CD4-positive, alpha-beta memory T cell (primary cell): ENCODE measurements around the gene ADGRF1. TPM values are rescaled to one million over a fixed set of nuclear protein-coding genes. Genes with fewer than 3 reads are reported as not detected.
"Not testable (repeated sequence)": the region's sequence is repeated elsewhere in the genome, so short reads cannot be mapped to it uniquely, and the experiment has no call there.

Experiments used
- CTCF ChIA-PET: fragments of 350-600 bp; sonication (Branson Sonifier 250); formaldehyde crosslinking; loops from one replicate; lab custom pipeline; 2021; ENCODE audit warnings: inconsistent platforms; ENCODE audit not compliant: partially characterized antibody; lab: Charles Lee
- POLR2A ChIA-PET: fragments of 350-600 bp; sonication (Branson Sonifier 250); formaldehyde crosslinking; loops from one replicate; lab custom pipeline; 2021; ENCODE audit not compliant: partially characterized antibody; lab: Charles Lee
- DNase-seq, 5 donors: peaks; one replicate each; pipeline versions ENCODE4 v3.0.0 to v3.0.0-alpha.2; 2020 to 2022; ENCODE audit warnings: mixed read lengths in 1 of 5
- H3K27ac ChIP-seq: one replicate; pipeline ENCODE4 v1.7.0; 2013; ENCODE audit warnings: low read depth, low read length
- H3K27me3 ChIP-seq: 2 replicates; pipeline ENCODE4 v1.7.0; 2013; ENCODE audit warnings: mild to moderate bottlenecking, low read length, moderate library complexity; ENCODE audit not compliant: insufficient read depth
- H3K36me3 ChIP-seq: 2 replicates; pipeline ENCODE4 v1.7.0; 2013; ENCODE audit warnings: mild to moderate bottlenecking, low read length, moderate library complexity; ENCODE audit not compliant: insufficient read depth
- H3K4me1 ChIP-seq: 2 replicates; pipeline ENCODE4 v1.7.0; 2013; ENCODE audit warnings: mild to moderate bottlenecking, low read length, moderate library complexity; ENCODE audit not compliant: insufficient read depth
- H3K4me3 ChIP-seq, 2 donors: one replicate each; pipeline ENCODE4 v1.7.0; 2013; ENCODE audit warnings: low read length in 2 of 2, mild to moderate bottlenecking in 1 of 2
- H3K9me3 ChIP-seq, 2 donors: one replicate each; pipeline ENCODE4 v1.7.0; 2013; ENCODE audit warnings: low read length in 2 of 2, control low read depth in 1 of 2; ENCODE audit not compliant: control insufficient read depth in 1 of 2
- H3K27ac Mint-ChIP-seq, 7 donors: one replicate each; pipeline ENCODE4 v1.8.0; 2020 to 2021; ENCODE audit warnings: mixed read lengths in 7 of 7, mild to moderate bottlenecking in 6 of 7, inconsistent platforms in 3 of 7, moderate library complexity in 3 of 7
- H3K27me3 Mint-ChIP-seq, 2 donors: one replicate each; pipeline ENCODE4 v1.8.0; 2020 to 2021; ENCODE audit warnings: mixed read lengths in 2 of 2
- H3K36me3 Mint-ChIP-seq, 2 donors: one replicate each; pipeline ENCODE4 v1.8.0; 2020 to 2021; ENCODE audit warnings: mixed read lengths in 2 of 2, inconsistent platforms in 1 of 2, mild to moderate bottlenecking in 1 of 2
- H3K4me1 Mint-ChIP-seq, 4 donors: one replicate each; pipeline ENCODE4 v1.8.0; 2020 to 2021; ENCODE audit warnings: mixed read lengths in 4 of 4, mild to moderate bottlenecking in 1 of 4
- H3K4me3 Mint-ChIP-seq, 8 donors: one replicate each; pipeline ENCODE4 v1.8.0; 2020 to 2021; ENCODE audit warnings: mixed read lengths in 8 of 8, mild to moderate bottlenecking in 7 of 8, moderate library complexity in 6 of 8, inconsistent platforms in 3 of 8
- H3K9me3 Mint-ChIP-seq, 8 donors: one replicate each; pipeline ENCODE4 v1.8.0; 2020 to 2021; ENCODE audit warnings: mixed read lengths in 8 of 8, mild to moderate bottlenecking in 5 of 8, inconsistent platforms in 3 of 8, moderate library complexity in 1 of 8
- intact Hi-C: fragments of 100-400 bp; cut with micrococcal nuclease; formaldehyde crosslinking; loops from one replicate; pipeline ENCODE4 v1.15.1; 2023
- polyA plus RNA-seq, 2 donors: library from polyadenylated mRNA; unstranded; fragments of 300-500 nt; fragmentation: Illumina TruSeq; gene quantifications; one replicate each; pipeline ENCODE4 v1.2.3, GENCODE V29; 2021
- total RNA-seq, 2 experiments: library from RNA; stranded (reverse); gene quantifications; one replicate each; pipeline ENCODE4 v1.2.3, GENCODE V29; 2021

The ADGRF1 gene
- total and polyA plus RNA-seq, 4 experiments from 2014 or later = not detected

GRCh38 chr6:46993846-46994245 lies 48.3 kb downstream of the ADGRF1 start:
- Histone ChIP-seq H3K4me3 (no peak overlapping the region), H3K27ac (no peak overlapping the region), H3K27me3 (no peaks in the 10 kb centered on the region), H3K9me3 (no peaks in the 10 kb centered on the region), H3K4me1 (no peaks in the 10 kb centered on the region), H3K36me3 (no peaks in the 10 kb centered on the region)
- CTCF ChIA-PET = no interaction called here
- Mint-ChIP-seq H3K27me3 (peaks cover 4 to 7% of the 10 kb centered on the region in 2 donors), H3K36me3 (no peaks in the 10 kb centered on the region), H3K4me1 (no peaks in the 10 kb centered on the region), H3K4me3 (no peak overlapping the region), H3K27ac (no peak overlapping the region), H3K9me3 (peaks cover 0 to 3% (median 0%) of the 10 kb centered on the region in 8 donors)
- intact Hi-C loops = no loop called here
- POLR2A ChIA-PET = no interaction called here
- DNase-seq = no peak

GRCh38 chr6:46992391-46992790 lies 49.7 kb downstream of the ADGRF1 start:
- CTCF ChIA-PET, H3K4me1 Mint-ChIP-seq, H3K36me3 Mint-ChIP-seq, DNase-seq, H3K36me3 ChIP-seq, H3K4me3 ChIP-seq, H3K27ac ChIP-seq, H3K27me3 ChIP-seq, POLR2A ChIA-PET, H3K9me3 Mint-ChIP-seq, H3K4me3 Mint-ChIP-seq, H3K9me3 ChIP-seq, H3K27me3 Mint-ChIP-seq, H3K27ac Mint-ChIP-seq, H3K4me1 ChIP-seq, intact Hi-C loops: not testable (repeated sequence)

GRCh38 chr6:46990818-46991510 lies 51.2 kb downstream of the ADGRF1 start:
- H3K27me3 Mint-ChIP-seq, H3K9me3 Mint-ChIP-seq, H3K4me3 Mint-ChIP-seq, H3K27me3 ChIP-seq, CTCF ChIA-PET, H3K27ac ChIP-seq, H3K4me1 ChIP-seq, POLR2A ChIA-PET, DNase-seq, H3K9me3 ChIP-seq, H3K27ac Mint-ChIP-seq, intact Hi-C loops, H3K4me3 ChIP-seq, H3K36me3 Mint-ChIP-seq, H3K4me1 Mint-ChIP-seq, H3K36me3 ChIP-seq: not testable (repeated sequence)

DNA sequence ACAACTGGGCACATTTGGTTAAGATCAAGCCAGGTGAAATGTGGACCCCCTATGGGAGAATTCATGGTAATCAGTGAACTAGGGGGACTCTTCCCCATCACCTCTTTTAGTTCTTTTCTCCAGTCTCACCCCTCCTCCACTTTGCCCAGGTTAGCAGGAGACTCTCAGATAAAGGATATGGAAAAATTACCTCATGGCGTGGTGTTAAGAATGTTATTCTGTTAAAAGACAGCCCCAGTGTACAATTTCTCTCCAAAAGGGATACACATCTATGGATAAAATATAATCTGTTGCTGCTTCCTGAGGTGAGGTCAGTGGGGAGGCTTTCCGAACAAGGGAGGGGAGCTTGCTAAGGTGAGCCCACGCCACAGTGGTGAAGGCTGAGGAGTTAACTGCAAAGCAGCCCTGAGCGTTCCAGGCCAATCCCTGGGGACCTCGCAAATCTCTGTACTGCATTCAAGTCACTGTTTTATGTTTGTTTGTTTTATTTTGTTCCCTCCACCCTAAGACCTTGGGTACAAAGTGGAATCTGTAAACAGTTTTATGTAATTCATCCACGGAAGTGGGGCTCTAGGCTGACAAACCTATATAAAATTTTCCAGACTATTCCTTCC lies 52.0 kb downstream of the ADGRF1 start:
- POLR2A ChIA-PET = no interaction called here
- no peaks in the 10 kb centered on the region for H3K36me3 Mint-ChIP-seq

GRCh38 chr6:46989398-46989797 lies 52.7 kb downstream of the ADGRF1 start:
- CTCF ChIA-PET = no interaction called here
- H3K27ac Mint-ChIP-seq = no peak overlapping the region
- peaks cover 6 to 7% of the 10 kb centered on the region in 2 donors for H3K27me3 Mint-ChIP-seq
- H3K36me3 Mint-ChIP-seq = no peaks in the 10 kb centered on the region
- peaks cover 0 to 3% (median 0%) of the 10 kb centered on the region in 8 donors for H3K9me3 Mint-ChIP-seq
- Histone ChIP-seq H3K4me3 (no peak overlapping the region), H3K27ac (no peak overlapping the region), H3K9me3 (no peaks in the 10 kb centered on the region), H3K4me1 (no peaks in the 10 kb centered on the region), H3K27me3 (no peaks in the 10 kb centered on the region), H3K36me3 (no peaks in the 10 kb centered on the region)
- POLR2A ChIA-PET = no interaction called here
- no peak for DNase-seq
- H3K4me3 Mint-ChIP-seq = no peak overlapping the region
- intact Hi-C loops = no loop called here
- no peaks in the 10 kb centered on the region for H3K4me1 Mint-ChIP-seq

More for the DNA sequence above, 52.0 kb downstream of the ADGRF1 start:
- Mint-ChIP-seq H3K4me1 (no peaks in the 10 kb centered on the region), H3K9me3 (peaks cover 0 to 3% (median 0%) of the 10 kb centered on the region in 8 donors), H3K27ac (no peak overlapping the region), H3K4me3 (no peak overlapping the region), H3K27me3 (peaks cover 6 to 7% of the 10 kb centered on the region in 2 donors)
- intact Hi-C loops = no loop called here
- CTCF ChIA-PET = no interaction called here
- no peak overlapping the region for H3K27ac ChIP-seq
- no peaks in the 10 kb centered on the region for H3K9me3 ChIP-seq
- H3K27me3 ChIP-seq = no peaks in the 10 kb centered on the region
- H3K4me1 ChIP-seq = no peaks in the 10 kb centered on the region
- DNase-seq = no peak
- H3K4me3 ChIP-seq = no peak overlapping the region
- no peaks in the 10 kb centered on the region for H3K36me3 ChIP-seq

DNA sequence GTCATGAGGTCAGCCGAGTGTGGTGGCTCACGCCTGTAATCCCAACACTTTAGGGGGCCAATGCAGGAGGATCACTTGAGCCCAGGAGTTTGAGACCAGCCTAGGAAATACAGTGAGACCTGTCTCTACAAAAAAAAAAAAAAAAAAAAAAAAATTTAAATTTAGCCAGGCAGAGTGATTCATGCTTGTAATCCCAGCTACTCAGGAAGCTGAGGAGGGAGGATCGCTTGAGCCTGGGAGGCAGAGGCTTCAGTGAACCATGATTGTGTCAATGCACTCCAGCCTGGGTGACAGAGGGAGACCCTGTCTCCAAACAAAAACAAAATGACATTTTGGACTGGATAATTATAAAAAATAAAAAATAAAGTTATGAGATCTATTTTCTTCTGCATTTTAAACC lies 56.2 kb downstream of the ADGRF1 start:
- Mint-ChIP-seq H3K9me3 (peaks cover 0 to 3% (median 0%) of the 10 kb centered on the region in 8 donors), H3K4me3 (no peak overlapping the region), H3K4me1 (no peaks in the 10 kb centered on the region), H3K36me3 (no peaks in the 10 kb centered on the region), H3K27ac (no peak overlapping the region), H3K27me3 (peaks cover 0 to 7% of the 10 kb centered on the region in 2 donors)
- ChIA-PET POLR2A (no interaction called here), CTCF (no interaction called here)
- H3K27me3 ChIP-seq = no peaks in the 10 kb centered on the region
- intact Hi-C loops = no loop called here
- H3K36me3 ChIP-seq = no peaks in the 10 kb centered on the region
- H3K4me1 ChIP-seq = no peaks in the 10 kb centered on the region
- DNase-seq = no peak
- no peak overlapping the region for H3K4me3 ChIP-seq
- no peaks in the 10 kb centered on the region for H3K9me3 ChIP-seq
- H3K27ac ChIP-seq = no peak overlapping the region

DNA sequence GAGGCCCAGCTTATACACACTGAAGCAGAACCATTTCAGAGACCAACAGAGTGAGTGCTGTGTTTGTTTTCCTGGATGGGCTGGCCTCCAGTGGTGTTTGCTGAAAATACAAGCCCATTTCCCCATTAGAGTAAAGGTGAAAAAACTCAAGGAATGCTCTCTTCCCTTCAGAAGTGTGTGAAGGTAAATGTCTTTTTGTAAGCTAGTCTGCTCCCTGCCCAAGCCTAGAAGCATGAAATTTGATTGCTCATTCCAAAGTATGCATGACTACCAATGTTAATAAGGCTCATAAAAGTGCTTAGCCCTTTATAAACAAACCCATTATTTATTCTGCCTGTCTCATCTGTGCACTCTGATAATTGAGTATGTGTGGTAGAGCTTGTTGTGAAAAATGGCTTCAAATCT lies 59.1 kb downstream of the ADGRF1 start:
- no peaks in the 10 kb centered on the region for H3K4me1 ChIP-seq
- no peak overlapping the region for H3K27ac ChIP-seq
- H3K36me3 ChIP-seq = no peaks in the 10 kb centered on the region
- ChIA-PET POLR2A (no interaction called here), CTCF (no interaction called here)
- intact Hi-C loops = no loop called here
- no peak for DNase-seq
- peaks cover 0 to 5% of the 10 kb centered on the region in 2 donors for H3K27me3 Mint-ChIP-seq
- H3K4me3 ChIP-seq = no peak overlapping the region
- H3K27me3 ChIP-seq = no peaks in the 10 kb centered on the region
- H3K9me3 ChIP-seq = no peaks in the 10 kb centered on the region
- H3K4me1 Mint-ChIP-seq = no peaks in the 10 kb centered on the region
- peaks cover 0 to 3% (median 0%) of the 10 kb centered on the region in 8 donors for H3K9me3 Mint-ChIP-seq
- H3K36me3 Mint-ChIP-seq = no peaks in the 10 kb centered on the region
- no peak overlapping the region for H3K27ac Mint-ChIP-seq
- no peak overlapping the region for H3K4me3 Mint-ChIP-seq
